HG02943 (cell line): ENCODE data around the gene LCNL1.

Experiments used
- ATAC-seq: cut with Tn5 transposase; IDR thresholded peaks from one replicate; pipeline ENCODE4 v1.9.1; 2021; ENCODE audit warnings: mild to moderate bottlenecking, low read depth, moderate library complexity; ENCODE audit not compliant: unreplicated experiment

LCNL1 gene

DNA sequence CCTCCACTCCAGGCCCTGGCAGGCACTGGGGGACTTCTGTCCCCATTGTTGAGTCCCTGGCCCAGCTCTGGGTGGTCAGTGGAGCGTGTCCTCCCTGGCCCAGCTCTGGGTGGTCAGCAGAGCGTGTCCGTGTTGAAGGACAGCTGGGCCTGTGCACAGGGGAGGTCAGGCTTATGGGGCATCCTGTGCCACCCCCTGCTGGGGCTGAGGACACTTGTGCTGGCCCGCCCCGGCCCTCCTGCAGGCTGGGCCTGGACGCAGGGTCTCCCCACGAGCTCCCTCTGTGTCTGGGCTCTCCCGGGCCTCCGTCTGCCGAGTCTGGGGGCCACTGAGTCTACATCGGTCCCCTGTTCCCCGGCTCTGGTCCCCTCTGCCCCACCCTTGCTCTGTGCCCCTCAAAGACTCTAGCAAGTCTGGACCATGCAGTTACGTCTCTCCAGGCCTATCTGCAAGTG is 25.1 kb downstream of the LCNL1 start:
- no peak for ATAC-seq

- ATAC-seq = no peak
Observed at GRCh38 chr9:137008312-137008711, 25.5 kb downstream of the LCNL1 start.

DNA sequence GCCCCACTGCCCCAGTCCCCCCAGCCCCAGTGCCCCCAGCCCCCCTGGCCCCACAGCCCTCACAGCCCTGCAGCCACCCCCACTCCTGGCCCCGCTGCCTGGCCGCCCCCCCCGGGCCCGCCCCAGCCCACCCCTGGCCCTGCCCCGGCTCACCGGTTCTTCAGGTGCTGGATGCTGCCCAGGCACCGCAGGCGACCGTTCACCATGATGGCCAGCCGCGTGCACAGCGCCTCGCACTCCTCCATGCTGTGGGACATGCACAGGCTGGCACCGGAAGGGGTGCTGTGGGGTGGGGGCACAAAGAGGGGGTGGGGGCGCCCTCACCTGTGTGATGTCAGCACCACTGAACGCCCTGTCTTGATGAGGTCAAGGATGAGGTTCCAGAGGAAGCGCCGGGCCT is 26.4 kb downstream of the LCNL1 start:
- ATAC-seq = no peak

DNA sequence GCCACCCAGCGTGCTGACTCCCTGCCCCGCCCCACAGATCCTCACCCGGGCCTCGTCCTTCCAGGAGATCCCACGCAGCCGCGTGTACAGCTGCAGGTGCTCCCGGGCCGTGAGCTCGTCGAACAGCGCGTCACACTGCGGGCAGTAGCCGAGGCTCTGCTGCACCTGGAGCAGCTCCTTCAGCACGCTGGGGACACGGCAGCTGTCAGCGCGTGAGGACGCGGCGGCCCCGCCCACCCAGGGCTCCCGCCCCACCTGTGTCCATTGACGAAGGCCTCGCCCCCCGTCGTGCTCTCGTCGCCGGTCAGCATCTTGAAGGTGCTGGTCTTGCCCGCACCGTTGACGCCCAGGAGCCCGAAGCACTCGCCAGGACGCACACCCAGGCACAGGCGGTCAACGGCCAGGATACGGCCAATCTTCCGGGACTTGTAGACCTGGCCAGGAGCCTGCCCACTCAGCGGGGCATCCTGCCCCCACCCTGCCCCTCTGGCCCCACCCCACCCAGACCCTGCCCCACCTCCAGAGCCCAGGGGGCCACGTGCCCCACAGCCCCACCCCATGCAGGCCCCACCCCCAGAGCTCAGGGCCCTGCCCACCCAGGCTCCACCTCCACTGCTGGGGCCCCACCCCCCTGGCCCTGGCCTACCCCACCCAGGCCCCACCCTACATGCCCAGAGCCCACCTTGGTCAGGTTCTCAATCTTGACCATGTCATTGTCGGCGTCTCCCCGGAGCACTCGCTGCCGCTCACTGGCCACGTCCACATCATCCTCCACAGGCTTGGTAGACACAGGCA is 27.3 kb downstream of the LCNL1 start:
- no peak for ATAC-seq

GRCh38 chr9:137011156-137011555 is 28.4 kb downstream of the LCNL1 start:
- no peak for ATAC-seq

- no peak for ATAC-seq
Observed at GRCh38 chr9:137011907-137012675, 29.3 kb downstream of the LCNL1 start.

GRCh38 chr9:137012694-137013570 is 30.1 kb downstream of the LCNL1 start:
- ATAC-seq = no peak

GRCh38 chr9:137013571-137013940 is 30.8 kb downstream of the LCNL1 start:
- no peak for ATAC-seq

DNA sequence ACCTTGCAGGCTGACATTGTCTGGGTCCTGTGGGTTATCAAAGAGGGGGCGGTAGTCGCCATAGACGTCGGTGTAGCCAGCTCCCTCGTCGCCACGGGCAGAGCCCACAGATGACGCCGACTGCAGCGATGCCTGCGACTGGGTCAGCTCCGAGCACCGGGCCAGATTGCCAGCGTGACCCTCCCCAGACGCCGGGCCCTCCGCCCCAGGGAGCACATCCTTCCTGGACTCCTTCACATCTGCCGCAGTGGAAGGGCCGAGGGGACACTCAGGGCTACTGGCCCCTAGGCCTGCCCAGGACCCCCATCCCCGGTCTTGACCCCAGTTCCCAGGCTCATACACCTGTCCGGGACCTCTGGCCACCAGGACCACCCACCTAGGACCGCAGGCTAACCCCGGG is 31.4 kb downstream of the LCNL1 start:
- no peak for ATAC-seq

DNA sequence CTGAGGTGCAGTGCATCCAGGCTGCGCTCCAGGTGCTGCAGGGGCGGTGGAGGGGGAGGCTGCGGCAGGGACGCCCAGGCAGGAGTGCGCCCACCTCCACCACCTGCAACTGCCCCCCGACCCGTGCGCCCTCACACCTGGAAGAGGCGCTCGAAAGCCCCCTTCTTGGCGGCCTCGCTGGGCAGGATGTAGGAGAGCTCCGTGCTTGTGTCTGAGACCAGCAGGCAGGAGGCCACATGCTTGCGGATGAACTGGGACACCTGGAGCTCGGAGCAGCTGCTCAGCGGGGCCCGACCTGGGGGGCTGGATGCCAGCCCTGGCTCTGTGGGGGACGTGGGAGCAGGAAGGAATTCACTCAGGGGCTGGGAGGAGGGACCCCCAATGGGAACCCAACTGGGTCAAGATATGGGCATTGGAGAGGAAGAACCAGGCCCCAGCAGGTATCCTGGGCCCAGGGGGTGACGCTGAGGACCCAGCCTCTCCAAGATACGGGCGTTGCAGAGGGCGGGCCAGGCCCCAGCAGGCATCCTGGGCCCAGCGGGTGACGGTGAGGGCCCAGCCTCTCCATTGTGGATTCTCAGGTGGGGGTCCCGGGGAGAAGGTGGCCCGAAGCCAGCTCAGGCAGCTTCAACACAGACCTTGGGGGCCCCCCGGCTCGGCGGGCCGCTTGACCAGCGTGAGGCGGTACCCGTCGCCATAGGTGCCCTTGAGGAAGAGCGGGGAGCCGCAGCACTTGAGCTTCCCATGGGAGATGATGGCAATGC is 32.2 kb downstream of the LCNL1 start:
- no peak for ATAC-seq

- ATAC-seq = no peak
Observed at GRCh38 chr9:137015540-137015930, 32.7 kb downstream of the LCNL1 start.

DNA sequence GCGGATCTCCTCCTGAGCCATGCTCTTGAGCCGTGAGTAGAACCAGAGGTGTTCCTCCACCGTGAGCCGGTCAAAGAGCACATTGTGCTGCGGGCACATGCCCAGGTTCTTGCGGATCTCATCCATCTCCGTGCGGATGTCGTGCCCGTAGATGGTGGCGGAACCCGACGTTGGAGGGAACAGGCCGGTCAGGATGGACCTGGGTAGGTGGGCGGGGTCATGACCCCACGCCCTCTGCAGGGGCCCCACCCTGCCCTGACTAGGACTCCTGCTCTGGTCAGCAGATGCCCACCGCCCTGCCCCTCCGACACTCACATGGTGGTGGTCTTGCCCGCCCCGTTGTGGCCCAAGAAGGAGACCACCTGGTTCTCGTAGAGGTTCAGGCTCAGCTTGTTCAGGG is 33.2 kb downstream of the LCNL1 start:
- no peak for ATAC-seq

DNA sequence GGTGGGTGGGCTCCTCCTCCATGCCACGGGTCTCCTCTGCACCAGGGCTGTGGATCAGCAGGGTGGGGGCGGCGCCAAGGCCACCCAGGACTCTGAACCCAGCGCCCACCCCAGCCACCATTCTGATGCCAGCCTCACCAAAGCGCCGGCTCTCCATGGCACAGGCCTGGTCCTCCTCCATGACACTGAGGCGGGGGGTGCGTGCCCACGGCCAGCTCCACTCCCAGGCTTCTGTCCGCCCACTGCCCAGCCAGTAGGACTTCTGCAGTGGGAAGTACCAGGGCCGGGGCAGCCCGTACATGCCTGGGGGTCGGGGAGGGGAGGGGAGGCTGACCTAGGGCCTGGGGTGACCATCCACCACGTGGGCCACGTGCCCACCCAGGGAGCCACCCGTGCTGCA is 33.6 kb downstream of the LCNL1 start:
- ATAC-seq = no peak

DNA sequence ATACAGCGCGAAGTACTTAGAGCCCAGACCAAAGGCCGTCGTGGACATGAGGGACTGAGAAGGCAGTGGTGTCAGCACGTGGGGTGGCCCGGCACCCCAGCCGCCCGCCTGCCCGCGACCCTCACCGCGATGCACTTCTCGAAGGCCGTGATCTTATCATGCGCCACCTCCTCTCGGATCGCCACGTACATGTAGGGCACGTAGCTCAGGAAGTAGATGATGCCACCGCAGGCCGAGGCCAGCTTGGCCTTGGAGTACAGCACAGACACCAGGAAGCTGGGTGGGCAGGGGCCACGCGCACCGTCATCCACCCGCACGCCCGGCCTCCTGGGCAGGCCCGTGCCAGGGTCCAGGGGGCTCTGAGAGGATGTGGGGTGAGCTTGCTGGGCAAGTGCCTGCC is 34.3 kb downstream of the LCNL1 start:
- no peak for ATAC-seq

DNA sequence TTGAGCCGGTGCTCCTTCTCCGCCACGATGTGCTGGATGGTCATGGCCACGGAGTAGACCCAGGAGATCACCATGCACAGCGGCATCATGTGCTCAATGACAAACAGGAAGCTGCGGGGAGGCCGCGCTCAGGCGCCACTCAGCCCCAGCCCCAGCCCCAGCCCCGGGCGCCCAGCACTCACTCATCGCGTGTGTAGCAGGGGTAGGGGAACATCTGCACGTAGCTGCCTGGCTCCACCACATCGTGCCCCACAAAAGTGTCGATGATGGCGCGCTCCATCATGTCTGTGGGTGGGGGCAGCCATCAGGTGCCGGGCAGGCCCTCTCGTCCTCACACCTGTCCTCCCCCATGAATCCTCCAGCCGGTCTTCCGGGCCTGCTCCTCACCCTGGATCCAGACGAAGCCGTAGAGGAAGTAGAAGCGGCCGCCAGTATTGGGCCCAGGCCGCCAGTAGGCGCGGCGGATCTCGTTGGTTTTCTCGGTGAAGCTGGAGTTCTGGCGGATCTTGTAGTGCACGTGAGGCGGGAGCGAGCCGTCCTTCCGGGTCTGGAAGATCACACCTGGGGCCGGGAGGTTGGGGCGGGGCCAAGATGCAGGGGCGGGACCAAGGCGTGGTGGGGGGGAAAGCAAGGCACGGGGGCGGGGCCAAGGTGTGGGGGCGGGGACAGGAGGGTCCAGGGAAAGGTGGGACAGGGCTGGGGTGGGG is 35.2 kb downstream of the LCNL1 start:
- no peak for ATAC-seq

DNA sequence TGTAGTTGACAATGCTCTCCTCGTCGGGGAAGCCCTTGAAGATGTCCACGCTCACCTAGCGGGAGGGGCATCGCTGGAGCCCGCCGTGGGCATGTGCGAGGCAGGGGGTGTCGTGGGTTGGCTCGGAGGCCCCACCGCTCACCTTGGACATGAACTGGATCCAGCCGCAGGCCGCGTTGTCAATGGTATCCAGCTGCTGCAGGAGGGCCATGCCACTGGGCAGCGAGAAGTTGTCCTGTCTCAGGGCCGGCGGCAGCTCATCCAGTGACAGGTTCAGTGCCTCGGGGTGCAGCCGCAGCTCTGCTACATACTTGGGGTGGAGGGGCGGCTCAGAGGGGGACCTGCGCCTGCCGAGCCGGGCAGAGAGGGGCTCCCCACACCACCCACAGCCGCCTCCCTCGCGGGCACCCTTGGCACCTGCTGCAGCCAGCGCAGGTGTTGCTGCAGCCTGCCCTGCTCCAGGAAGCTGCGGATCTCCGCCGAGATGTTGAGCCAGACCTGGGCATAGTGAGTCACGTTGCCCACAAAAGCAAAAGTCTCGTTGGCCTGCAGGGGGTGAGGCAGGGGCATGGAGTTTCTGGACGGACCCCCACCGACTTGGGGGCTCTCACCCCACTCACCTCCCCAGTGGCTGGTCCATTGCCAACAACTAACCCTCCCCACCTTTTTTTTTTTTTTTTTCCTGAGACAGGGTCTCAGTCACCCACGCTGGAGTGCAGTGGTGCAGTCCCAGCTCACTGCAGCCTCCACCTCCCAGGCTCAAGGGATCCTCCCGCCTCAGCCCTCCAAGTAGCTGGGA is 36.2 kb downstream of the LCNL1 start:
- no peak for ATAC-seq

GRCh38 chr9:137019891-137020683 is 37.3 kb downstream of the LCNL1 start:
- ATAC-seq = no peak
